HEK293 (cell line): Measurements from ENCODE around the gene HSF2.
A peak's percentile ranks its signal among the peaks of the same experiment; 100 is the strongest.

Experiments used
- BCL11A ChIP-seq: fragments of 450-650 bp; formaldehyde crosslinking; IDR thresholded peaks from 2 replicates; pipeline ENCODE4 v1.5.1; 2016; ENCODE audit warnings: low read depth, missing biosample characterization, missing genetic modification characterization
- GFI1B ChIP-seq: fragments of 450-650 bp; formaldehyde crosslinking; IDR thresholded peaks from 2 replicates; pipeline ENCODE4 v1.5.1; 2016; ENCODE audit warnings: missing biosample characterization, missing genetic modification characterization
- KLF1 ChIP-seq: fragments of 450-650 bp; formaldehyde crosslinking; IDR thresholded peaks from 2 replicates; pipeline ENCODE4 v1.5.1; 2016; ENCODE audit warnings: missing biosample characterization, missing genetic modification characterization
- KLF10 ChIP-seq: fragments of 450-650 bp; IDR thresholded peaks from 2 replicates; pipeline ENCODE4 v1.5.1; 2018; ENCODE audit warnings: missing biosample characterization, mild to moderate bottlenecking, missing genetic modification characterization
- KLF7 ChIP-seq: fragments of 450-650 bp; formaldehyde crosslinking; IDR thresholded peaks from 2 replicates; pipeline ENCODE4 v1.5.1; 2016; ENCODE audit warnings: missing biosample characterization, missing genetic modification characterization, borderline replicate concordance
- PRDM1 ChIP-seq: fragments of 450-650 bp; formaldehyde crosslinking; IDR thresholded peaks from 2 replicates; pipeline ENCODE4; 2016; ENCODE audit warnings: missing biosample characterization, missing genetic modification characterization
- PRDM10 ChIP-seq: fragments of 450-650 bp; formaldehyde crosslinking; IDR thresholded peaks from 2 replicates; pipeline ENCODE4 v1.5.1; 2016; ENCODE audit warnings: missing biosample characterization, missing genetic modification characterization
- SCRT2 ChIP-seq: fragments of 450-650 bp; formaldehyde crosslinking; IDR thresholded peaks from 2 replicates; pipeline ENCODE4 v1.5.1; 2016; ENCODE audit warnings: missing biosample characterization, missing genetic modification characterization
- SP7 ChIP-seq: fragments of 450-650 bp; formaldehyde crosslinking; IDR thresholded peaks from 2 replicates; pipeline ENCODE4 v1.5.1; 2016; ENCODE audit warnings: missing biosample characterization, missing genetic modification characterization
- WT1 ChIP-seq: fragments of 450-650 bp; formaldehyde crosslinking; IDR thresholded peaks from 2 replicates; pipeline ENCODE4 v1.5.1; 2016; ENCODE audit warnings: missing biosample characterization, missing genetic modification characterization
- ZBTB17 ChIP-seq: fragments of 450-650 bp; formaldehyde crosslinking; IDR thresholded peaks from 2 replicates; pipeline ENCODE4 v1.5.1; 2016; ENCODE audit warnings: missing biosample characterization, missing genetic modification characterization
- ZBTB20 ChIP-seq: fragments of 450-650 bp; formaldehyde crosslinking; IDR thresholded peaks from 2 replicates; pipeline ENCODE4 v1.5.1; 2016; ENCODE audit warnings: missing biosample characterization, missing genetic modification characterization
- ZFHX2 ChIP-seq: fragments of 450-650 bp; formaldehyde crosslinking; conservative IDR thresholded peaks from 2 replicates; pipeline ENCODE4 v1.5.1; 2016; ENCODE audit warnings: missing biosample characterization, missing genetic modification characterization
- ZNF112 ChIP-seq: fragments of 450-650 bp; formaldehyde crosslinking; IDR thresholded peaks from 2 replicates; pipeline ENCODE4 v1.5.0; 2017; ENCODE audit warnings: missing biosample characterization, missing genetic modification characterization
- ZNF157 ChIP-seq: fragments of 450-650 bp; formaldehyde crosslinking; IDR thresholded peaks from 2 replicates; pipeline ENCODE4 v1.5.1; 2016; ENCODE audit warnings: missing biosample characterization, missing genetic modification characterization
- ZNF174 ChIP-seq: fragments of 450-650 bp; formaldehyde crosslinking; IDR thresholded peaks from 2 replicates; pipeline ENCODE4 v1.5.0; 2017; ENCODE audit warnings: missing biosample characterization, mild to moderate bottlenecking, missing genetic modification characterization
- ZNF202 ChIP-seq: fragments of 450-650 bp; formaldehyde crosslinking; IDR thresholded peaks from 2 replicates; pipeline ENCODE4 v1.5.1; 2016; ENCODE audit warnings: missing biosample characterization, missing genetic modification characterization, borderline replicate concordance
- ZNF248 ChIP-seq: fragments of 450-650 bp; formaldehyde crosslinking; IDR thresholded peaks from 2 replicates; pipeline ENCODE4 v1.5.1; 2017; ENCODE audit warnings: missing biosample characterization, missing genetic modification characterization
- ZNF266 ChIP-seq: fragments of 450-650 bp; formaldehyde crosslinking; IDR thresholded peaks from 2 replicates; pipeline ENCODE4 v1.5.1; 2016; ENCODE audit warnings: missing biosample characterization, missing genetic modification characterization, low read depth
- ZNF280D ChIP-seq: fragments of 450-650 bp; formaldehyde crosslinking; IDR thresholded peaks from 2 replicates; pipeline ENCODE4 v1.5.1; 2016; ENCODE audit warnings: missing biosample characterization, missing genetic modification characterization
- ZNF350 ChIP-seq: fragments of 450-650 bp; formaldehyde crosslinking; IDR thresholded peaks from 2 replicates; pipeline ENCODE4 v1.5.0; 2017; ENCODE audit warnings: missing biosample characterization, mild to moderate bottlenecking, missing genetic modification characterization
- ZNF398 ChIP-seq: fragments of 450-650 bp; formaldehyde crosslinking; IDR thresholded peaks from 2 replicates; pipeline ENCODE4 v1.5.1; 2017; ENCODE audit warnings: missing biosample characterization, missing genetic modification characterization
- ZNF514 ChIP-seq: fragments of 450-650 bp; formaldehyde crosslinking; IDR thresholded peaks from 2 replicates; pipeline ENCODE4 v1.5.1; 2016; ENCODE audit warnings: missing biosample characterization, missing genetic modification characterization
- ZNF548 ChIP-seq: fragments of 450-650 bp; formaldehyde crosslinking; IDR thresholded peaks from 2 replicates; pipeline ENCODE4 v1.5.1; 2016; ENCODE audit warnings: missing biosample characterization, missing genetic modification characterization
- ZNF549 ChIP-seq: fragments of 450-650 bp; IDR thresholded peaks from 2 replicates; pipeline ENCODE4 v1.5.1; 2018; ENCODE audit warnings: missing biosample characterization, missing genetic modification characterization, mild to moderate bottlenecking, inconsistent platforms, moderate library complexity
- ZNF623 ChIP-seq: fragments of 450-650 bp; formaldehyde crosslinking; IDR thresholded peaks from 2 replicates; pipeline ENCODE4 v1.5.1; 2016; ENCODE audit warnings: missing biosample characterization, missing genetic modification characterization
- ZNF645 ChIP-seq: fragments of 450-650 bp; formaldehyde crosslinking; IDR thresholded peaks from 2 replicates; pipeline ENCODE4; 2016; ENCODE audit warnings: missing biosample characterization, missing genetic modification characterization
- ZNF677 ChIP-seq: fragments of 450-650 bp; IDR thresholded peaks from 2 replicates; pipeline ENCODE4 v1.5.0; 2018; ENCODE audit warnings: missing biosample characterization, mild to moderate bottlenecking, missing genetic modification characterization, moderate library complexity
- ZNF792 ChIP-seq: fragments of 450-650 bp; formaldehyde crosslinking; IDR thresholded peaks from 2 replicates; pipeline ENCODE4 v1.5.1; 2016; ENCODE audit warnings: missing biosample characterization, missing genetic modification characterization
- ZSCAN4 ChIP-seq: fragments of 450-650 bp; formaldehyde crosslinking; IDR thresholded peaks from 2 replicates; pipeline ENCODE4 v1.5.1; 2017; ENCODE audit warnings: missing biosample characterization, missing genetic modification characterization

The HSF2 gene

GRCh38 chr6:122399348-122400120 is at the start of gene HSF2 (continued):
- TF ChIP-seq ZNF792 (tag by site-specific recombination) (no peak), ZNF514 (tag by site-specific recombination) (no peak), ZNF248 (no peak), GFI1B (tag by site-specific recombination) (no peak), PRDM10 (peak; percentile 53; the same call in 1 of the 2 replicates), ZNF398 (tag by site-specific recombination) (no peak), ZNF157 (tag by site-specific recombination) (no peak), KLF10 (tag by site-specific recombination) (peak; percentile 84; the same call in 1 of the 2 replicates), BCL11A (tag by site-specific recombination) (no peak), SP7 (no peak), ZNF266 (no peak), WT1 (tag by site-specific recombination) (no peak), ZBTB17 (peak; percentile 40), ZNF645 (no peak), ZNF280D (no peak), ZNF174 (0 out of 2 replicates have a peak, but pooled peaks have one; percentile 44), ZNF202 (tag by site-specific recombination) (no peak), PRDM1 (tag by site-specific recombination) (no peak), ZNF548 (tag by site-specific recombination) (no peak), ZFHX2 (tag by site-specific recombination) (no peak), ZNF549 (tag by site-specific recombination) (no peak), SCRT2 (no peak), ZNF623 (tag by site-specific recombination) (no peak), ZNF112 (no peak), ZNF350 (tag by site-specific recombination) (peak; percentile 30; the same call in 1 of the 2 replicates), ZNF677 (no peak), ZBTB20 (tag by site-specific recombination) (no peak), KLF7 (tag by site-specific recombination) (no peak), ZSCAN4 (no peak), KLF1 (tag by site-specific recombination) (no peak)
